ENCODE results near the gene PODXL2.

Gene PODXL2

GRCh38 chr3:127709320-127710060, 80.5 kb downstream of the PODXL2 start:
- Mint-ChIP-seq H3K27ac (peak overlapping the region; percentile 45), H3K27me3 (ENCODE audit: low read depth, poor library complexity) (peaks cover 18% of the 10 kb centered on the region), H3K9me3 (peaks cover 3% of the 10 kb centered on the region), H3K36me3 (ENCODE audit: low read depth) (peaks cover 3% of the 10 kb centered on the region), H3K4me3 (no peak overlapping the region), H3K4me1 (peaks cover 69% of the 10 kb centered on the region)
- no peak for DNase-seq
- TF ChIP-seq CTCF (IDR thresholded peaks at IDR 0.05), result no peak

GRCh38 chr3:127710155-127710941, 81.4 kb downstream of the PODXL2 start:
- no peak for DNase-seq
- Mint-ChIP-seq H3K4me3 (no peak overlapping the region), H3K36me3 (ENCODE audit: low read depth) (no peaks in the 10 kb centered on the region), H3K27ac (no peak overlapping the region), H3K4me1 (peaks cover 76% of the 10 kb centered on the region), H3K9me3 (no peaks in the 10 kb centered on the region), H3K27me3 (ENCODE audit: low read depth, poor library complexity) (peaks cover 18% of the 10 kb centered on the region)
- TF ChIP-seq CTCF (IDR thresholded peaks at IDR 0.05), result no peak

GRCh38 chr3:127711021-127711695, 82.2 kb downstream of the PODXL2 start:
- H3K4me1 Mint-ChIP-seq, result peaks cover 81% of the 10 kb centered on the region
- H3K27ac Mint-ChIP-seq, result no peak overlapping the region
- no peak overlapping the region for H3K4me3 Mint-ChIP-seq
- no peak for DNase-seq
- H3K9me3 Mint-ChIP-seq, result no peaks in the 10 kb centered on the region
- no peak for TF ChIP-seq CTCF (IDR thresholded peaks at IDR 0.05)
- H3K36me3 Mint-ChIP-seq (ENCODE audit: low read depth), result no peaks in the 10 kb centered on the region
- H3K27me3 Mint-ChIP-seq (ENCODE audit: low read depth, poor library complexity), result peaks cover 16% of the 10 kb centered on the region

GRCh38 chr3:127711896-127712295, 82.9 kb downstream of the PODXL2 start:
- DNase-seq, result no peak
- Mint-ChIP-seq H3K4me1 (peaks cover 81% of the 10 kb centered on the region), H3K4me3 (no peak overlapping the region), H3K27me3 (ENCODE audit: low read depth, poor library complexity) (peaks cover 16% of the 10 kb centered on the region), H3K36me3 (ENCODE audit: low read depth) (no peaks in the 10 kb centered on the region), H3K27ac (peak overlapping the region; percentile 66), H3K9me3 (no peaks in the 10 kb centered on the region)
- TF ChIP-seq CTCF (IDR thresholded peaks at IDR 0.05), result no peak

- no peak for TF ChIP-seq CTCF (IDR thresholded peaks at IDR 0.05)
- Mint-ChIP-seq H3K36me3 (ENCODE audit: low read depth) (no peaks in the 10 kb centered on the region), H3K27ac (peak overlapping the region; percentile 83), H3K4me3 (no peak overlapping the region), H3K4me1 (peaks cover 78% of the 10 kb centered on the region), H3K27me3 (ENCODE audit: low read depth, poor library complexity) (peaks cover 16% of the 10 kb centered on the region), H3K9me3 (no peaks in the 10 kb centered on the region)
- no peak for DNase-seq
These were observed 83.5 kb downstream of the PODXL2 start for GRCh38 chr3:127712461-127712860.
